NCI-H460 (cell line): ENCODE measurements around the gene FPGT. TPM values are rescaled to one million over a fixed set of nuclear protein-coding genes. Genes with fewer than 3 reads are reported as not detected.
"Not testable (repeated sequence)": the region's sequence is repeated elsewhere in the genome, so short reads cannot be mapped to it uniquely, and the experiment has no call there.

Source experiments
- DNase-seq: peaks from one replicate; pipeline ENCODE4 v3.0.0-alpha.2; 2016; ENCODE audit warnings: low read depth; ENCODE audit errors: extremely low read depth
- polyA plus RNA-seq: library from polyadenylated mRNA; depleted of rRNA; stranded (reverse); fragments of >200 nt; gene quantifications from 2 replicates; pipeline ENCODE4 v1.2.3, GENCODE V29; 2014; cell fraction: nucleus; rRNA removed
- total RNA-seq: library from RNA; depleted of rRNA; stranded (reverse); fragments of >200 nt; shearing (Covaris generic); gene quantifications from 2 replicates; pipeline ENCODE4 v1.2.3, GENCODE V29; 2014; rRNA removed

FPGT gene
- total RNA-seq = 11.9 and 15.9 TPM in 2 replicates
- 15.9 and 19.8 TPM in 2 replicates for polyA plus RNA-seq

DNA sequence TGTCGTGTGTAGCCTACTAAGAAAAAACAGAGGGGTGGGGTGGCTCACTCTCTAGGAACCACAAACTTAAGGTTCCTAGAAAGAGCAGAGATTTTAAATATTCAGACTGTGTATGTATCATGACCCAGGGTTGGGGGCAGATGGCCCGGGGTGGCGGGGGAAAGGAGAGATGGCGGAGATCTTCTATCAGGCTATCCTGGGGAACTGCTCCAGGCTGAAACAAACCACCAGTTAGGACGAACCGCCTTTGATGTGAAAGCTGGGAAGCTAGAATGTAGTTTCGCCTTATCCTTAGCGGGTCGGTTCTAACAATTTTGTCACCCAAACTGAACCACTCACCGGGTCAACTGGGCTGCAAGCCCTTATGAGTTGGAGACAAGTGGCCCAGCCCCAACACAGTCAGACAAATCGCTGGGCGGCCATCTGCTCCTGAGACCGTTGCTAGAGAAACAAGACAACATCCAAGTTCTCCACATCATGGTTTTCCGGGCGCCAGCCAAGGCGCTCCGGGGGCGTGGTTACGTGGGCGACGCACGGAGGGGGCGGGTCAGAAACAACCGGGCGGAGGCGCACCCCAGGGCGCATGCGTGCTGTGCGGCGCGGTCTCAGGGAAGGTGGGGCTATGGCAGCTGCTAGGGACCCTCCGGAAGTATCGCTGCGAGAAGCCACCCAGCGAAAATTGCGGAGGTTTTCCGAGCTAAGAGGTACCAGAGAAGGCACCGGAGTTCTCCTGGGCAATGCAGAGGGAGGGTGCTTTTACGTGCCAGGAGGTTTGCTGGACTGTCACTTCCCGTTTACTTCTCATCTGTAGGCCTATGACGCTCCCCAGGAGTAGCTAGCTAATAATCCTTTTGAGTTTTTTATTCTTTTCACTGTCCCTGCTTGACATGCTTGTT, at the start of gene FPGT, which contains the start of gene LRRIQ3:
TSS of gene FPGT (plus strand) at position 586 of the 896 bp plus-strand sequence. CDS start at position 623, 37 bp downstream.
TSS of gene LRRIQ3 (minus strand) at position 520 of the 896 bp plus-strand sequence. CDS start 14,492 bp downstream, outside the sequence.
- DNase-seq = peak; percentile 88

DNA sequence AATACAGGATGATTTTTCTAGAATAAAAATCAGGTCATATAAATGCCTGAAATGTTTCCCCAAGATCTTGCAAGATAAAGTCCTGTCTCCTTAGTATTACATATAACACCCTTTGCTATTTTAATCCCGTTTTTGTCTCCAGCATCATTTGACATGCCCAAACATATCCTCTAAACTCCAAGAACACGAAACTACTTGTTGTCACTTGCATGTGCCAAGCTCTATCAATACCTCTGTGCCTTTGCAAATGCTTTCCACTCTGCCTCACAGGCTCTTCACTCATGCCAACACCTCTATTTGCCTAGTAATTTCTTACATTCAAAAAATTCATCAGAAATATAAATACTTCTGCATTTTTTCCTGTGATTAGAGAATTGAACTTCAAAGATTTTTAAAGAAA, 38.0 kb upstream of the FPGT start:
- no peak for DNase-seq

GRCh38 chr1:74161497-74161896, 36.5 kb upstream of the FPGT start:
- DNase-seq = no peak

- no peak for DNase-seq
Observed at GRCh38 chr1:74162333-74162732, 35.7 kb upstream of the FPGT start.

DNA sequence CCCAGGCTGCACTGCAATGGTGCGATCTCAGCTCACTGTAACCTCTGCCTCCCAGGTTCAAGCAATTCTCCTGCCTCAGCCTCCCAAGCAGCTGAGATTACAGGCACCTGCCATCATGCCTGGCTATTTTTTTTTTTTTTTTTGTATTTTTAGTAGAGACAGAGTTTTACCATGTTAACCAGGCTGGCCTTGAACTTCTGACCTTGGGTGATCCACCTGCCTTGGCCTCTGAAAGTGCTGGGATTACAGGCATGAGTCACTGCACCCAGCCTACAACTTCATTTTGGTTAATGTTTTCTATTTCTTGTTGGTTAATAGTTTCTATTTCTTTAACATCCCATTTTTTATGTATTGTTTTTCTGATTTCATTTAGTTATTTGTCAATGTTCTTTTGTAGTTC, 23.6 kb upstream of the FPGT start:
- not testable (repeated sequence) for DNase-seq

DNA sequence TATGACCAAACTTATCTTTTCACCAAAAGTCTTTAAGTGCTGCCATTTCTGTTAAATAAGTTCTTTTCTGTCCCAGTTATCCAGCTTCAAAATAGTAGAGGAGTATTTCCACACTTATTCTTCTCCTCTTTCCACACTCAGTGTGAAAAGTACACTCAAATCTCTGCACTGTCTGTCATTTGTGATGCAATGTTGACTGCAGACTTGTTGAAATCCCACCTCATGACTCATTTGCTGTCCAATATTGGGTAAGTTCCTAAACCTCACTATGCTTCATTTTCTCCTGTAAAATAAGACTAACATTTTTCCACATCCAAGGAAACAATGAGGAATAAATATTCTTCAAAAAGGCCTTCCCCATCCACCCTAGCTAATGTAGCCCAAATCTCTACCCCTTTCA, 17.6 kb upstream of the FPGT start:
- DNase-seq = peak; percentile 38

- no peak for DNase-seq
Observed at GRCh38 chr1:74193908-74194307, 4.1 kb upstream of the FPGT start.

DNA sequence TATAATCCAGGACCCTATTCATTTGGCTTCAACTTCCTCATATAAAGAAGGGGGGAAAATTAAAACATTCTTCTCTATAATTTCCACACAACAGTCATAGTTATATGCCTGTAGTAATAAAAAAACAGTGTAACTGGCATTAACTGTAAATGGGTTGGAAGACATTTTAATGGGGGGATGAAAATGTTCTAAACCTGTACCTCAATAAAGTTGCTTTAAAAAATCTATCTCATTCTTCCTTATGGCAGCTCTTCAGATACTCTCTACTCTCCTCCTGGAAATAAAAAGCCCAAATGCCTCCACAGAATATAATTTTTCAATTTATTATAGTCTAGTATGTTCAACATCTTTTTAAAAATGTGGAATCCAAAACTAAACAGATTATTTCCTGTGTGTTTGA, 2.7 kb upstream of the FPGT start:
- no peak for DNase-seq

GRCh38 chr1:74197255-74197654, 787 bp upstream of the FPGT start:
- no peak for DNase-seq

GRCh38 chr1:74199504-74199903, 1.5 kb downstream of the FPGT start:
- no peak for DNase-seq

DNA sequence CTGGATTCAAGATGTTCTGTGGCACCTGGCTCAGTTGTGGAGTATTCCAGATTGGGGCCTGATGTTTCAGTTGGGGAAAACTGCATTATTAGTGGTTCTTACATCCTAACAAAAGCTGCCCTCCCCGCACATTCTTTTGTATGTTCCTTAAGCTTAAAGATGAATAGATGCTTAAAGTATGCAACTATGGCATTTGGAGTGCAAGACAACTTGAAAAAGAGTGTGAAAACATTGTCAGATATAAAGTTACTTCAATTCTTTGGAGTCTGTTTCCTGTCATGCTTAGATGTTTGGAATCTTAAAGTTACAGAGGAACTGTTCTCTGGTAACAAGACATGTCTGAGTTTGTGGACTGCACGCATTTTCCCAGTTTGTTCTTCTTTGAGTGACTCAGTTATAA, 7.2 kb downstream of the FPGT start:
- no peak for DNase-seq

GRCh38 chr1:74215229-74215628, 17.2 kb downstream of the FPGT start:
- no peak for DNase-seq

DNA sequence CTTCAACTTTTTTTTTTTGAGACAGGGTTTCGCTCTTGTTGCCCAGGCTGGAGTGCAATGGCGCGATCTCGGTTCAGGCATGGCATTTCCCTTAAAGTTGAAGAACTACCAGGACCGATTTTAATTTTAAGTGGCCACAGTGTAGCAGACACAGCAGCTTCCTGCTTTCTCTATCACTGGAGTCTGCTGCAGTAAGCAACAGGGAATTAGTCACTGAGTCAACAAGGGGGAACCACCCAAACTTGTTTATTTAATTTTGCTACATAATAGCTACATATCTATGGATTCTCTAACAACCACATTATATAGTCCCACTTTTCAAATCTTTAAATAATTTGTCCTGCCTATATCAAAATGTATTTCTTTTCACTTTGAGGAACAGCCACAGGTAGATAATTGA, 24.7 kb downstream of the FPGT start:
- peak; percentile 11 for DNase-seq

GRCh38 chr1:74223453-74223852, 25.4 kb downstream of the FPGT start:
- DNase-seq = no peak

- DNase-seq = no peak
Observed at GRCh38 chr1:74235153-74235552, 37.1 kb downstream of the FPGT start, which contains the start of gene TNNI3K. Gene TNNI3K, plus strand, starts transcription at chr1:74235387. Its CDS starts 65 bp downstream, at chr1:74235452.

DNA sequence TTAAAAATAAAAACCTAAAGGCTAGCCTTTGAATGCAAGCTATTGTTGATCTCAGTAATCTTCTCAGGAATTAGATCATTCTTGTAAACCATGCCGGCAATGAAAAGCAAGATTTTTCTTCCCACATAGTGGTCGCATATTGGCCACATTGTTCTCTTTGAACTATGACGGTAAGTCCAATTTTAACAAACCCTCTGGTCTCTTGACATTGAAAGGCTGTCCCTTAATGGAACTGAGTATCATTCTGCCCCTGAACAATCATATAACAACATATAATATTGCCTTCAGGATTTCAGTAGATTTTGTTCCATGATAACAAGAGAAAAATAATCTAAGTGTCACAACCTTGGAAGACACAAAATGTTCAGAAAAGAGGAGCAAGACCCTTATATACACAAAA, 38.4 kb downstream of the FPGT start:
- no peak for DNase-seq

DNA sequence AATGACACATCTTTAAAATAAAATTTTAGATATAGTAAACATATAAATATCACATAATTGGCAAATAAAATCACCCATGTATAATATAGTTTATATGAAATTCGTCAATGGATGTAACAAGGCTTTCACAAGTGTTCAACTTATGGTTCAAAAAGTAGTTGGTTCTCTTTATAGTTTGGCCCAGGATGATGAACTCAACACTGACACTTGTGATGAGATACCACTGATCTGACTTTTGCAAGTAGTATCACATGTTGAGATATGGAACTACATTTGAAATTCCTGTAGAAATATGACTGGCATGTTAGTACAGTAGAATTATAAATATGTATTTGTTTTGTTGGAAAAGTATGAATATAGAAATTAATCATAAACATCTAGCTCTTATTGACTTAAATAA, 39.0 kb downstream of the FPGT start:
- DNase-seq = no peak

DNA sequence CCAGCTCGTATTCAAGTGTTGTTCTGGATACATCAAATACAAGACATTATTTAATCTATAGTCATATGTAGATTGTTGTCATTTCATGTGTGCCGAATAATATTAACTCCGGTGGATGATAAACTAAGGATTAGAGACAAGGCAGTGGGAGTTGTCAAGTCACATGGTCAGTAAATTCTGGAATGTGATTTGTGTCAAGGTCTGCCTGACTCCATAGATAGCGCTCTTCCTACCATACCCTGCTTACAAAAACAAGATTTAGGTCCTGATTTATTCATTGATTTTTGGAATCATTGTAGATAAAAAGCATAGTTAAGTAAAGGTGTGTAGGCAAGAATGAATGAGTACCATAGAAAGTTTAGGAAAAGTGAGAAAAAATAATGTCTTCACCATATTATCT, 39.7 kb downstream of the FPGT start:
- DNase-seq = no peak

DNA sequence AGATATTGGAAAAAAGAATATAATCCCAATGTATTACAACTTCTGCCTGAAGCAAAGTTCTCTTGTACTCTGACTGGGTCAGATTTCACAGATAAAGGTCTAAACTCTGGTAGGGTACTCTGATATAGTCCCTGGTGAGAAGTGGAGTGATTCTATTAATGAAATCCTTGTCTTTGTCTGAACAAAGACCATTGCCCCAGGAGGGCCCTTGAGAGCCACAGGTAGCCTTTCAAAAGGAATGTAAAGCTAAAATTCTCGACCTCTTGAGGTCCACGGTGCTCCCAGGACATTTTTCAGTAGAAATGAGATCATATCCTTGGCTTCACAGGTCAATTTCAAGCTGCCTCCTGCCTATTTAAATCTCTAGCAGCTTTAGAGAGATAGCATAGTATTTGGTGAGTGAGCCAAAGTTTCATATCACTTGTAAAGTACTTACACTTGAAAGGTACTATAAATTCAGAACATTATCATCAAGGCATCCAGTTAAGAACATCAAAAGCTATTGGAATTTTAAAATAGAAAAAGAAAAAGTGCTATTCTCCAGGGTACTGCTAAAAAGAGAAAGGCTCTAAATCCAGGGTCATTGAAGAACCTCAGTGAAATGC, 47.2 kb downstream of the FPGT start:
- DNase-seq = no peak

DNA sequence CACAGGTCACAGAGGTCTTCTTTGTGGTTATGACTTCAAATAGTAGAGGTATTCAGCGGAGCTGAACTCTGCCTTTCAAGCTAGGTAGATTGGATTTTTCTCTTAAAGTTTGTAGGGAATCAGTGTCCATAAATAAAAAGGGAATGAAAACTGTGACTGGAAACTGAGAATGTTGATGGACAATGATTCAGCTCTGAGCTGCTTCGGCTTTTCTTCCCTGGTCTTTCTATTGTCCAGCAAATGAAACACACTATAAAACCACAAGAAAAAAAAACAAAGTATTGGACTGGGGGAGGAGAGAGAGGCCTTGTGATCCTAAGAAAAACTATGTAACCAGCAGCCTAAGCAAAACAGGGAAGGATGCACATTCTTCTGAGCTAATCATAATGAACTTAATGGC, 48.3 kb downstream of the FPGT start:
- DNase-seq = no peak

DNA sequence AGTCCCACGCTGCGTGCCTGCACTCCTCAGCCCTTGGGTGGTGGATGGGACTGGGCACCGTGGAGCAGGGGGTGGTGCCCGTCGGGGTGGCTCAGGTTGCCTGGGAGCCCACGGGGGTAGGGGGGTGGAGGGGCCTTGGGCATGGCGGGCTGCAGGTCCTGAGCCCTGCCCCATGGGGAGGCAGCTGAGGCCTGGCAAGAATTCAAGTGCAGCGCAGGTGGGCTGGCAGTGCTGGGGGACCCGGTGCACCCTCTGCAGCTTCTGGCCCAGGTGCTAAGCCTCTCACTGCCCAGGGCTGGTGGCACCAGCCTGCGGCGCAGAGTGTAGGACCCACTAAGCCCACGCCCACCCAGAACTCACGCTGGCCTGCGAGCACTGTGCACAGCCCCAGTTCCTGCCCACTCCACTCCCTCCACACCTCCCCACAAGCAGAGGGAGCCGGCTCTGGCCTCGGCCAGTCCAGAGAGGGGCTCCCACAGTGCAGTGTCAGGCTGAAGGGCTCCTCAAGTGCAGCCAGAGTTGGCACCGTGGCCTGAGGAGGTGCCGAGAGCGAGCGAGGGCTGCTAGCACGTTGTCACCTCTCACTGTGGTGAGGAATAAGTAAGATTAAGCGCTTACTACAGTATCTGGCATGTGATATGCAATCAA, 50.0 kb downstream of the FPGT start:
- DNase-seq = no peak
